IPS-NIHi7 (cell line): Measurements from ENCODE around the gene PPM1D.

ENCODE experiments used
- DNase-seq: peaks from one replicate; pipeline ENCODE4 v3.0.0; 2012; ENCODE audit warnings: mixed read lengths; ENCODE audit errors: extremely low spot score

The PPM1D gene

DNA sequence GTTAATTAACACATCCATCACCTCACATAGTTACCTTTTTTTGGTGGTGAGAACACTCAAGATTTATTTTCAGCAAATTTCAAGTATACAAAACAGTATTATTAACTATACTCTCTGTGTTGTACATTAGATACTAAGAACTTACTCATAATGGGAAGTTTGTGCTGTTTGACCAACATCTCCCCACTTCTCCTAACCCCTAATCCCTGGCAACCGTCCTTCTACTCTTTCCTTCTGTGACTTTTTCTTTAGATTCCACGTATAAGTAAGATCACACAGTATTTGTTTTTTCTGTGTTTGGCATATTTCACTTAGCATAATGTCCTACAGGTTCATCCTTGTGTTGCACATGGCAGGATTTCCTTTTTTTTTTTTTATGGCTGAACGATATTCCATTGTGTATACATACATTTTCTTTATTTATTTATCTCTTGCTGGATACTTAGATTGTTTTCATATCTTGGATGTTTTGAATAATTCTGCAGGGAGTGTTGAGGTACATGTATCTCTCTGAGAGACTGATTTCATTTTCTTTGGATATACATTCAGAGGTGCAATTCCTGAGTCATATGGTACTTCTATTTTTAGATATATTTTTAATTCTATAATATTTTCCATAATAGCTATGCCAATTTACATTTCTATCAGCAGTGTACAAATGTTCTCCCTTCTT is 19.0 kb downstream of the PPM1D start:
- DNase-seq = no peak

DNA sequence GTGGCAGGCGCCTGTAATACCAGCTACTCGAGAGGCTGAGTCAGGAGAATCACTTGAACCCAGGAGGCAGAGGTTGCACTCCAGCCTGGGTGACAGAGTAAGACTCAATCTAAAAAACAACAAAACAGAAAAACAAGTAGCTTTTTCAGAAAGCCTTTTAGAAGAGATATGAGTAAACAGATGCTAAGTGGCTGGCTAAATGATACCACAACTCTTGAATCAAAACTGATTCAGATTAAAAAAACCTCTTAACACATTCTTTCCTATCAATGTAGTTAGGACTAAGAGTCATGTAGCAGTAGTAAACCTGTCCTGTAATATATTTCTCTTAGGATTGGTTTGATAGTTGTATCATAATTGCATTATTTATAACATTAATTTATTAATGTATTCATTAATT is 23.0 kb downstream of the PPM1D start:
- DNase-seq = no peak

DNA sequence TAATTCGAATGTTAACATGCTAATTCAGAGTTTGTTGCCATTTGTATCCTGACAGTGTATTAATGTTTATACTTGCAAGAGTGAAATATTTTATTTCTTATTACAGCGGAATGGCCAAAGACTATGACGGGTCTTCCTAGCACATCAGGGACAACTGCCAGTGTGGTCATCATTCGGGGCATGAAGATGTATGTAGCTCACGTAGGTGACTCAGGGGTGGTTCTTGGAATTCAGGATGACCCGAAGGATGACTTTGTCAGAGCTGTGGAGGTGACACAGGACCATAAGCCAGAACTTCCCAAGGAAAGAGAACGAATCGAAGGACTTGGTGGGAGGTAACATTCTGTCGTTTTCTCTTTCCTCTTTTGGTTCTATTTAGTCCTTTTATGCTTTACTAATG is 23.4 kb downstream of the PPM1D start:
- no peak for DNase-seq

DNA sequence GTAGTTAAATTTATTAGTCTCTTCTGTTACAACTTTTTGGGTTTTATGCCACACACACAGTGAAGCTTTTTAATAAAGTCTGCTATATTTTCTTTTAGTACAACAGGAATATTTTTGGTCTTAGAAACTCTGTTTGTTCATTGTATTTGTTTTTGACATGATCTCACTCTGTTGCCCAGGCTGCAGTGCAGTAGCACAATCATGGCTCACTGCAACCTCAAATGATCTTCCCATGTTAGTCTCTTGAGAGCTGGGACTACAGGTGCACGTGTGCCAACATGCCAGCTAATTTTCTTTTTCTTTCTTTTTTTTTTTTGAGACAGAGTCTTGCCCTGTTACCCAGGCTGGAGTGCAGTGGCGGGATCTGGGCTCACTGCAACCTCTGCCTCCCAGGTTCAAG is 27.1 kb downstream of the PPM1D start:
- DNase-seq = no peak

DNA sequence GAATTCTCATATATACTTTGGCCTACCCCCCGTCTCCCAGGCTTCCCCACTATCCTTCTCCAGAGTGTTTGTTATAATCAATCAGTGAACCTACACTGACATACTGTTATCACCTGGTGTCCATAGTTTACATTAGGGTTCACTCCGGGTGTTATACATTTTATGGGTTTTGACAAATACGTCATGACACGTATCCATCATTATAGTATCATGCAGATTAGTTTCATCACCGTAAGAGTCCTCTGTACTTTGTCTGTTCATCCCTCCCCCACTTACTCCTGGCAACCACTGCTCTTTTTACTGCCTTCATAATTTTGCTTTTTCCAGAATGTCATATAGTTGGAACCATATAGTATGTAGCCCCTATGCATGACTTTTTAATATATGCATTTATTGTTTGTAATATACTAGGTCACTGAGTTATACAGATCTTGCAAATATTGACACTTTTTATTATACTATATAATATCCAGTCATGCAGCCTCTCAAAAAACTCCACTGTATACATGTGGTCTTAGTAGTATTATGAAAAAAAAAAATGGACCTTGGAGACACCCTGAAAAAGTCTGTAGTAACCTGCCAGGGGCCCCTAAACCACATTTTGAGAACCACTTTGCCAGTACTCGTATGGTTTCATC is 28.4 kb downstream of the PPM1D start:
- DNase-seq = no peak

DNA sequence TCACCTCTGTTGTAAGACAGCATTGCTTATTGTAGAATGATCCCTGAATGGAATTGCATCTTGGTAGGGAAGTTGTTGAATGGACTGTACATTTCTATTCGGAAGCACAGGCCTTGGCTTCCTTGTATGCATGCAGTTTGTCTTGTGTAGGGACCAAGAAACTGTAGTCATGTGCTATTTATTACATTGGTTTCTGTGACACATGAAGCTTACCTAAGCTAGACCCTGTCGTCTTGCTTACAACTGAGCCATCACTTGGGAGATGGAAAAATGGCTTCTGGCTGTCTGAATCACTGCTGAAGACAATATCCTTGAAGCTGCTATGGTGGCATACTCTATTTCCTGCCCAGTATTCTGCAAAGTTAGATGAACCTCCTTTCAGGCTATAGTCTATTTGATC is 29.1 kb downstream of the PPM1D start:
- no peak for DNase-seq

DNA sequence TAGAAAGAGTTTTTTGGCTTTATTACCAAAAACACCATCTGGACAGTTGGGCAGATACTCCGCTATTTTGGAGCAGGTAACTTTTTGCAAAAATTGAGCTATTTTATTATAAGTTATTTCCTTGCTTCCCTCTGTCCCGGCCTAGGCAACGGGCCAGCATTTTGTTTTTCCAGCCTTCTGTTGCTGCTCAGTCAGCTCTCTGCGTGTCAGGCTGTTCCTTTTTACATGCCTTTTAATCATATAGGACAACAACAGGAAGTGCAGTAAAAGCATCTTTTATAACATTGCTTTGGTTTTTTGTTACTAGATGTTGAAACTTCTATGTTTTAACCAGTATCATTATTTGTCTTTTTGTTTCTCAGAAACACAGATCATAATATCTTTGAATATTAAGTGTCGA is 30.4 kb downstream of the PPM1D start:
- DNase-seq = no peak

DNA sequence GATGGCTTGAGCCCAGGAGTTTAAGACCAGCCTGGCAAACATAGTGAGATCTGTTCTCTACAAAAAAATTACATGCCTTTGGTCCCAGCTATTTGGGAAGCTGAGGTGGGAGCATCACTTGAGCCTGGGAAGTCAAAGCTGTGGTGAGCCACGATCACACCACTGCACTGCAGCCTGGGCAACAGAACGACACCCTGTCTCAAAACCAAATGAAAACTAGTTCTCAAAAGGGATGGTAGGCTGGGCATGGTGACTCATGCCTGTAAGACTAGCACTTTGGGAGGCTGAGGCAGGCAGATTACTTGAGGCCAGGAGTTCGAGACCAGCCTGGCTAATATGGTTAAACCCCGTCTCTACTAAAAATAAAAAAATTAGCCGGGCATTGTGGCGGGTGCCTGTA is 31.1 kb downstream of the PPM1D start:
- no peak for DNase-seq

DNA sequence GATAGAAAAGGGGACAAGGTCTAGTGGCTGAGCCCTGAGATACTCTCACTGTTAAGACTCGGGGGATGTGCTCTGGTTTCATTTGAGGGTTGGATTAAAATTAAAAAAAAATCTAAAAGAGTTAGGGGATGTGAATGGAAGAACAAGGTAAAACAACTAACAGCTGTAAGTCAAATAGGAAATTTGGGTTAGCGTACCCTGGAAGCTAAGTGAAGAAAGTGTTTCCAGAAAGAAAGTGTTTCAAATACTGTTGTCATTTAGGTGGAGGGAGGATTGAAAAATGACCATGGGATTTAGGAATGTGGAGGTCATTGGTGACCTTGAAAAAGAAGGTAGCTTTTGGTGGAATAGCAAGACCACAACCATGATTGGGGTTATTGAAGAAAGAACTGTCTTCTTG is 37.7 kb downstream of the PPM1D start:
- no peak for DNase-seq

DNA sequence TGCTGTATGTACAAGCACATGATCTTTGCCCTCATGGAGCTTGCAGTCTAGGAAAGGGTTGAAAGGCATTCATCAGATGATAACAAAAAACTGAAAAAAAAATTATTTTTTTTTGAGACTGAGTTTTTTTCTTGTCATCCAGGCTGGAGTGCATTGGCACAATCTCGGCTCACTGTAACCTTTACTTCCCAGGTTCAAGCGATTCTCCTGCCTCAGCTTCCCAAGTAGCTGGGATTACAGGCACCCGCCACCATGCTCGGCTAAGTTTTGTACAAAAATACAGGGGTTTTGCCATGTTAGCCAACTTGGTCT is 39.0 kb downstream of the PPM1D start:
- DNase-seq = no peak

DNA sequence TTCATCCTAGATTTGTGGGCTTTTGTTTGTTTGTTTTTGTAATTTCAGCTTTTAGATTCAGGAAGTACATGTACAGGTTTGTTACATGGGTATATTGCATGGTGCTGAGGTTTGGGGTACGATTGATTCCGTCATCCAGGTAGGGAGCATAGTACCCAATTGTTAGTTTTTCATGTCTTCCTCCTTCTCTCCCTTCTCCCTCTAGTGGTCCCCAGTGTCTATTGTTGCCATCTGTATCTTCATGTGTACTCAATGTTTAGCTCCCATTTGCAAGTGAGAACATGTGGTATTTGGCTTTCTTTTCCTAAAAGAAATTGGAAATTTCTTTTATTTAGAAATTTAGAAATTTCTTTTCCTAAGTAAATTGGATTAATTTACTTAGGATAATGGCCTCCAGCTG is 40.5 kb downstream of the PPM1D start:
- no peak for DNase-seq

DNA sequence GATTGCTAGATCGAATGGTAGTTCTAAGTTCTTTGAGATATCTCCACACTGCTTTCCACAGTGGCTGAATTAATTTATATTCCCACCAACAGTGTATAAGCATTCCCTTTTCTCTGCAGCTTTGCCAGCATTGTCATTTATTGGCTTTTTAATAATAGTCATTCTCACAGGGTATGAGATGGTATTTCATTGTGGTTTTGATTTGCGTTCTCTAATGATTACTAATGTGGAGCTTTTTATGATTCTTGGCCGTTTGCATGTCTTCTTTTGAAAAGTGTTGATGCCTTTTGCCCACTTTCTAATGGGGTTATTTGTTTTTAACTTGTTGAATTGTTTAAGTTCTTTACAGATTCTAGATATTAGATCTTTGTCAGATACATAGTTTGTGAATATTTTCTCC is 41.1 kb downstream of the PPM1D start:
- no peak for DNase-seq

DNA sequence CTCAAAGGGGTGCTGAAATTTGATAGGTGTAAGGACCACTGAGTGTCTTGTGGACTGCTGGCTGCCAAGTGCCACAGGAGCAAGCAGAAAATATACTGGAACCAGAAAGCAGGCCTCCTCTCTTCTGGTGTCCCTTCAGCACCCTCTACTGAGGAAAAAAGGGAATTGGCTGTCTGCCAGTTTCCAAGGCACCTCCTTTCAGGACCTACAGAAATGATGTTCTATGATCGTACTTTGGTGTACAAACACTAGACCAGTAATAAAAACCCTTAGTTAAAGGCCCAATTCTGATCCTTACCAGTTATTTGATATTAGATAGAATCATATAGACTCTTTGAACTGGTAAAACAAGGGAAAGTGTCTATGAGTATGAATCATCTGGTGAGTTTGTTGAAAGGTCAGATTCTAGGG is 41.8 kb downstream of the PPM1D start:
- DNase-seq = peak; percentile 78

DNA sequence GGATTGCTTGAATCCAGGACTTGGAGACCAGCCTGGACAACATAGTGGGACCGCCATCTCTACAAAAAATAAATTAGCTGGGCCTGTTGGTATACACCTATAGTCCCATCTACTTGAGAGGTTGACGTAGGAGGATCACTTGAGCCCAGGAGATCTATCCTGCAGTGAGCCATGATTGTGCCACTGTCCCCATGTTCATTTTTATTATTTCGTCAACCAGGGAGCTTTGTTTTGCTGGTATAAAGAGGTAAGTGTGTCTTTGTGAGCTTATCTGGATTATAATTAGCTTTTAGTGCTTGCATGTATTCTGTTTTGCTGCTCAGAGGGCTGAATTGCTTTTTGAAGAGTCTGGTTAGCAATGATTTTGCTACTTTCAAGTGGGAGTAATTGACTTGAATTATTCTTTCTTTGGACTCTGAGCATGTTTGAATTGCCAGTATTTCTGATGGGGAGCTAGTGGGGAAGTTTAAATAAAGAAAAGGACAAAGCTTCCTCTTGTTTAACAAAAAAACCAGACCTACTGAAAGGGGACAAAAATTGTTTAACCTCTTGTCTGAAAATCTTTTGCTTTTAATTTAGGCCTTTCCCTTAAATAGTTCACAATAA is 46.0 kb downstream of the PPM1D start:
- no peak for DNase-seq

DNA sequence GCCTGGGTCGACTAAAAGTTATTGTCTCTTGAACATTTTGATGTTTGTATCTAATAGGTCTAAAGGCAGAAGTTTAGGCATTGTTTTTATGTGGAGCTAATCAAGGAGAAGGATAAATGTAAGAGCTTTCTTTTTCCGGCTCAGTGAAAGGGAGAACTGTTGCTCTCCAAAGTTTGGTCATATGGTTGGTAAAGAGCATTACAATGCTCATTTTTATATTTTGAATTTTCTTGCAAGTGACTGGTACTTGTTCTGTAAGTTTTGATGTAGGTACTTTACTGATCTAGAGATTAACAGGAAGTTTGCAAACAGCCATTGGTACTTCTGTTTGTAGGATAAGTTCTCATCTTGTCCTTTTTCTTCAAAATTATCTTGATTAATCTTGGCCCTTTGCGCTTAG is 46.7 kb downstream of the PPM1D start:
- no peak for DNase-seq

DNA sequence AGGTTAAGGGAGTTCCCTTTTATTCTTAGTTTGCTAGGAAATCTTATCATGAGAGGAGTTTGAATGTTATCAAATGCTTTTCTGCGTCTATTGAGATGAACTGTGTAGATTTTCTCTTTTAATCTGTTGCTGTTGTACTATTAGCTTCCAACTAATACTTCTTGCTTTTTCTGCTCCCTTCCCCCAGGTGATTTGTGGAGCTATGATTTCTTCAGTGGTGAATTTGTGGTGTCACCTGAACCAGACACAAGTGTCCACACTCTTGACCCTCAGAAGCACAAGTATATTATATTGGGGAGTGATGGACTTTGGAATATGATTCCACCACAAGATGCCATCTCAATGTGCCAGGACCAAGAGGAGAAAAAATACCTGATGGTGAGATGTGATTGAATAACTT is 47.7 kb downstream of the PPM1D start:
- no peak for DNase-seq

DNA sequence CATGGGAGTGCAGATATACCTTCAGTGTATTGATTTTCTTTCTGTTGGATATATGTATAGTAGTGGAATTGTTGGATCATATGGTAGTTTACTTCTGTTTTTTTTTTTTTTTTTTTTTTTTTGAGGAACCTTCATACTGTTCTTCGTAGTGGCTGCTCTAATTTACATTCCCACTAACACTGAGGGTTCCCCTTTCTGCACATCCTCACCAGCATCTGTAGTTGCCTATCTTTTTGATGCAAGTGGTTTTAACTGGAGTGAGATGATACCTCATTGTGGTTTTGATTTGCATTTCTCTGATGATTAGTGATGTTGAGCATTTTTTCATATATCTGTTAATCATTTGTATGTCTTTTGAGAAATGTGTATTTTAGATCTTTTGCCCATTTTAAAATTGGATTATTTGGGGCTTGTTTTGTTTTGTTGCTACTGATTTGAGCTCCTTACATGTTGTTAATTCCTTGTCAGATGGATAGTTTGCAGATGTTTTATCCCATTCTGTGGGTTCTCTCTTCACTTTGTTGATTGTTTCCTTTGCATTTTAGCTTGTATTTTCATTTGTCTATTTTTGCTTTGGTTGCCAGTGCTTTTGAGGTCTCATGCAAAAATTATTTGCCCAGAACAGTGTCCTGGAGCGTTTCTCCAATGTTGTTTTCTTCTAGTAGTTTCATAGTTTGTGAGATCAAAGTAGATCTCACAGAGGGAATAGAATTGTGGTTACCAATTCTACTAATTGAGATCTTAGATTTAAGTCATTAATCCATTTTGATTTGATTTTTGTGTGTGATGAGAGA is 52.7 kb downstream of the PPM1D start:
- DNase-seq = no peak

DNA sequence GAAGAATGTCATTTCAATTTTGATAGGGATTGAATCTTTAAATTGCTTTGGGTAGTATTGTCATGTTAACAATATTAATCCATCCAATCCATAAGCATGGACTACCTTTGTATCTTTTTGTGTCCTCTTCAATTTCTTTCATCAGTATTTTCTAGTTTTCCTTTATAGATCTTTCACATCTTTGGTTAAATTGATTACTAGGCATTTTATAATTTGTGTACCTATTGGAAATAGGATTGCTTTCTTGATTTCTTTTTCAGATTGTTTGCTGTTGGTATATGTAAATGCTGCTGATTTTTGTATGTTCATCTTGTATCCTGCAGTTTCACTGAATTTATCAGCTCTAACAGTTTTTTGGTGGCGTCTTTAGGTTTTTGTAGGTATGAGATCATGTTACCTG is 53.6 kb downstream of the PPM1D start:
- DNase-seq = no peak

DNA sequence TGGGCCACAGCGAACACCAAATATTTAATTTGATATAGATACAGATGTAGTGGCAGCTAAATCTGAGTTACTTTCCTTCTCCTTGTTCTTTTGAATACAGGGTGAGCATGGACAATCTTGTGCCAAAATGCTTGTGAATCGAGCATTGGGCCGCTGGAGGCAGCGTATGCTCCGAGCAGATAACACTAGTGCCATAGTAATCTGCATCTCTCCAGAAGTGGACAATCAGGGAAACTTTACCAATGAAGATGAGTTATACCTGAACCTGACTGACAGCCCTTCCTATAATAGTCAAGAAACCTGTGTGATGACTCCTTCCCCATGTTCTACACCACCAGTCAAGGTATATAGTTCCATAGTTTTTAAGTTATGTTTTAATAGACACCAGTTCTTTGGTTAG is 56.5 kb downstream of the PPM1D start:
- DNase-seq = no peak

DNA sequence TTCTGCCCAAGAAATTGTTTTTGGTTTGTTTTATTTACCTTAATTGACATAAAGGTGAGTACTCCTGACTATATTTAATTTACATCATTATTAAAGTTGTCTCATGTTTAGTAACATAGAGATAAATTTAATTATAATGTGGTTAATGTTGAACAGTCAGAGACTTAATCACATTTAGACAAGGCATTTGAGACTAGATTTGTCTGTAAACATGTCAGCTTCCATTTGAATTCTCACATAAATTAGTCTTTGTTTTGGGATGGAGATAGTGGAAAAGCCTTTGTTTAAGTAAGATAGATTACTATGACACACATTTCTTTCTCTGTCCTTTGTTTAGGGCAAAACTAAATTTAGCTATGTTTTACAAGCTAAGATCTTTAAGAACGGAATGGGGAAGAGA is 59.2 kb downstream of the PPM1D start:
- DNase-seq = no peak

DNA sequence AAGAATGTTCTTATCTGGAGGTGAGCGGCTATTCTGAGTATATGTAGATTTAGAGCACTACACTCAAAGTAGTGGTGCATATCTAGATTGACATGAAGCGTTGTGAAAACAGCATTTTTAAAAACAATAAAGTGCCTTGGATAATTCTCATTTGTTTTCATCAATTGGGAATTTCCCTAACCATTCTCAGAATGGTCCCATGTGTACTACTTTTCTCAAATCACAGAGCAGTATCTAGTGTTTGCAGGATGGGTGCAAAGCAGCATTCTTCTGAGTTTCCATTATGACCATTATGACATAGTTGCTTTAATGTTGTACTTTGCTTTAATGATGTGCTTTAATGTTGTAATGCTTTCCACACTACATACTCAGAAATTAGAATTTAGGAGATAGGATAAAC is 61.5 kb downstream of the PPM1D start:
- no peak for DNase-seq

DNA sequence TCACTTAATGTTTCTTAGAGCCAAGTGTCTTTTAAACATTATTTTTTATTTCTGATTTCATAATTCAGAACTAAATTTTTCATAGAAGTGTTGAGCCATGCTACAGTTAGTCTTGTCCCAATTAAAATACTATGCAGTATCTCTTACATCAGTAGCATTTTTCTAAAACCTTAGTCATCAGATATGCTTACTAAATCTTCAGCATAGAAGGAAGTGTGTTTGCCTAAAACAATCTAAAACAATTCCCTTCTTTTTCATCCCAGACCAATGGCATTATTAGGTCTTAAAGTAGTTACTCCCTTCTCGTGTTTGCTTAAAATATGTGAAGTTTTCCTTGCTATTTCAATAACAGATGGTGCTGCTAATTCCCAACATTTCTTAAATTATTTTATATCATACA is 64.0 kb downstream of the PPM1D start:
- no peak for DNase-seq

DNA sequence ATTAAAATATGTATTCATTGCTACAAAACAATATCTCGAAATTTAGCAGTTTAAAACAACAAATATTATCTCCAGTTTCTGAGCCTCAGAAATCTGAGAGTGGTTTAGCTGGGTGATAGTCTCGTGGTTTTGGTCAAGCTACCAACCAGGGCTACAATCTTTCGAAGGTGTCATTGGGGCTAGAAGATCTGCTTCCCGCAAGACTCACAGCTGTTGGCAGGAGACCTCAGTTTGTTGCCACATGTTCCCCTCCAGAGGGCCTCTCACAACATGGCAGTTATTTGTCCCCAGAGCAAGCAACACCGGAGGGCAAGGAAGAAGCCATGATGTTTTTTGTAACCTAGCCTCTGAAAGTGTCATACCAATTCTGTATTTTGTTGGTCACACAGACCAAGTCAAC is 65.6 kb downstream of the PPM1D start:
- DNase-seq = no peak
